ENCODE measurements around the gene NXPH4. TPM values are rescaled to one million over a fixed set of nuclear protein-coding genes. Genes with fewer than 3 reads are reported as not detected.

The NXPH4 gene
- polyA plus RNA-seq, 1 donor from 2014 or later, result 0.53 TPM

DNA sequence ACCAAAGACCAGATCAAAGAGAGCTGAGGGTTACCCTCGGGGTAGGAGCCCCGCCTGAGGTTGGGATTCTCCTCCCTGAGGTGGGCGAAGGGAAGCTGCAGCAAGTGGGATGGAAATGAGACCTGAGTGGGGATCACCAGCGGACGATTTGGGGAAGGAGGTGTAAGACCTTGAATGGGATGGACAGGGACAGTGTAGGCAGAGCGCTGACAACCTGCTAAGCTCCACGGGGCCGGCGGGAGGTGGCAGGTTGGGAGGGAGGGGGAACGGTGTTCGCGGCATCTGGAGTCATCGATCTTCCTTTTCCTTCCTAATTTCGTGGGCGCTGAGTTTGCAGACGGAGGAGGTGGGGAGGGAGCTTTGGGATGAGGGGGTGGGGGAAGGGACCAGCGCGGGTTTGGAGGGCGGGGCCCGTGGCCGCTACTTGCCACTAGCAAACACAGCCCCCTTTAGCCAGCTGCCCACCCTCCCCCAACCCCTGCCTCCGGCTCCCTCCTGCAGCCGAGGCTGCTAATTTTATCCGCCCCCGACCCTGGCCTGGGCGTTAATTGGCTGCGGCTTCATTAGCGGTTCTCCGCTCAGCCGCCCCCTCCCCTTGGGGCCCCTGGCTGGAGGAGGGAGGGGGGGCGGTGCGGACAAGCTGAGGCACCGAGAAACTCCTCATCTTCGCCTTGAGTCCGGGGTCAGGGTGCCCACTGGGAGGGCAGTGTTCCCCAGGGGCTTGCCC lies 10.2 kb downstream of the NXPH4 start:
- no peaks in the 10 kb centered on the region for H3K9me2 ChIP-seq (ENCODE audit: insufficient read depth, low read length)
- no peaks in the 10 kb centered on the region for H4K20me1 ChIP-seq (ENCODE audit: insufficient read depth)
- no peak overlapping the region for H3K9ac ChIP-seq (ENCODE audit: low read length)
- H3K4me3 ChIP-seq (ENCODE audit: low read length), result no peak overlapping the region
- H2AFZ ChIP-seq (ENCODE audit: low read depth, low read length), result no peak overlapping the region
- no peaks in the 10 kb centered on the region for H3F3A ChIP-seq (ENCODE audit: insufficient read depth, low read length, poor library complexity, severe bottlenecking)
- peaks cover 62% of the 10 kb centered on the region for H3K27me3 ChIP-seq (ENCODE audit: insufficient read depth, low read depth, low read length)
- no peak overlapping the region for H3K27ac ChIP-seq (ENCODE audit: low read length)
- TF ChIP-seq MXI1 (conservative IDR thresholded peaks at IDR 0.05; ENCODE audit: poor library complexity, severe bottlenecking) (no peak), EZH2 (IDR thresholded peaks at IDR 0.05; ENCODE audit: borderline replicate concordance, insufficient read depth, low read length, poor library complexity, severe bottlenecking) (no peak), SMC3 (conservative IDR thresholded peaks at IDR 0.05; ENCODE audit: poor library complexity) (no peak), TAF1 (IDR thresholded peaks at IDR 0.05; ENCODE audit: low read depth) (no peak), RAD21 (conservative IDR thresholded peaks at IDR 0.05) (no peak), EP300 (conservative IDR thresholded peaks at IDR 0.05; ENCODE audit: poor library complexity, severe bottlenecking) (no peak)
- TF ChIP-seq, protein P1, sequence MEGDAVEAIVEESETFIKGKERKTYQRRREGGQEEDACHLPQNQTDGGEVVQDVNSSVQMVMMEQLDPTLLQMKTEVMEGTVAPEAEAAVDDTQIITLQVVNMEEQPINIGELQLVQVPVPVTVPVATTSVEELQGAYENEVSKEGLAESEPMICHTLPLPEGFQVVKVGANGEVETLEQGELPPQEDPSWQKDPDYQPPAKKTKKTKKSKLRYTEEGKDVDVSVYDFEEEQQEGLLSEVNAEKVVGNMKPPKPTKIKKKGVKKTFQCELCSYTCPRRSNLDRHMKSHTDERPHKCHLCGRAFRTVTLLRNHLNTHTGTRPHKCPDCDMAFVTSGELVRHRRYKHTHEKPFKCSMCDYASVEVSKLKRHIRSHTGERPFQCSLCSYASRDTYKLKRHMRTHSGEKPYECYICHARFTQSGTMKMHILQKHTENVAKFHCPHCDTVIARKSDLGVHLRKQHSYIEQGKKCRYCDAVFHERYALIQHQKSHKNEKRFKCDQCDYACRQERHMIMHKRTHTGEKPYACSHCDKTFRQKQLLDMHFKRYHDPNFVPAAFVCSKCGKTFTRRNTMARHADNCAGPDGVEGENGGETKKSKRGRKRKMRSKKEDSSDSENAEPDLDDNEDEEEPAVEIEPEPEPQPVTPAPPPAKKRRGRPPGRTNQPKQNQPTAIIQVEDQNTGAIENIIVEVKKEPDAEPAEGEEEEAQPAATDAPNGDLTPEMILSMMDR (IDR thresholded peaks at IDR 0.05; ENCODE audit: poor library complexity, severe bottlenecking), result no peak
- no peaks in the 10 kb centered on the region for H3K79me2 ChIP-seq (replicated peaks; ENCODE audit: insufficient read depth, low read length)
- H3K9me3 ChIP-seq (ENCODE audit: low read length), result no peaks in the 10 kb centered on the region
- H3K36me3 ChIP-seq (ENCODE audit: insufficient read depth, low read length), result no peaks in the 10 kb centered on the region
- no peak overlapping the region for H3K4me2 ChIP-seq (ENCODE audit: low read length)

DNA sequence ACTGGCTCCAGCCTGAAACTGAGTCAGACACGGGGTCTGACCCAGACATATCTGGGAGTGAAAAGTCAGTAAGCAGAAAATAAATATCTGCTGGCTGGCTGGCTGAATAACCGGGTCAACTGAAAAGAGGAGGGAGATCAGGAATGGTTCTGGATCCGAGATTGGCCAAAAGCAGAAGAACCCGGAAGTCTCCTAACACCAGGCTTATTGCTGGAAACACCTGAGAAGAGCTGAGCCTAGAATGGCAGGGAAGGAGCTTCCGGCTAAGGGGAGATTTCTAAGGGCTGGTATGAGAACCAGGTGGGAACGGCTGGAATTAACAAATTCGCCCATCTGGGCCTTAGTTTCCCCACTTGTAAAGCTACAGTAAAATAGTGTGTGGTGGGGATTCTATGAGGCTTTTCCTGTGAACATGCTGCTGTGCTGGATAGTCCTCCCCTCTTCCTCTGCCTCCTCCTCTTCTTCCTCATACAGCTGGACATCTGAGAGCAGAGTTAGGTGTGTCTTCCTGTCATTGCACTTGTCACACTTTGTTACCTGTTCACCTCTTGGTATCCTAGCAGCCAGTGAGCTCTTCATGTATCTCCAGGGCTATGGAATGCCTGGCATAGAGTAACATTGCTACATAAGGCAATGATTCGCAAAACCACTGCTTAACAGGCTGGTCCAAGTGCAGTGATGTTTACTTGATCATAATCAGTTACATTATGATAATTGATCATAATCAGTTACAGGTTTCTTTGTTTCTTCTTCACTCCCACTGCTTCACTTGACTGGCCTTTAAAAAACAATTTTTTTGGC lies 10.9 kb downstream of the NXPH4 start:
- no peaks in the 10 kb centered on the region for H3K9me2 ChIP-seq (ENCODE audit: insufficient read depth, low read length)
- no peak overlapping the region for H3K4me2 ChIP-seq (ENCODE audit: low read length)
- peaks cover 54% of the 10 kb centered on the region for H3K27me3 ChIP-seq (ENCODE audit: insufficient read depth, low read depth, low read length)
- H3K36me3 ChIP-seq (ENCODE audit: insufficient read depth, low read length), result no peaks in the 10 kb centered on the region
- no peak overlapping the region for H3K4me3 ChIP-seq (ENCODE audit: low read length)
- TF ChIP-seq, protein P1 (IDR thresholded peaks at IDR 0.05; ENCODE audit: poor library complexity, severe bottlenecking), result no peak
- no peak overlapping the region for H3K27ac ChIP-seq (ENCODE audit: low read length)
- H3F3A ChIP-seq (ENCODE audit: insufficient read depth, low read length, poor library complexity, severe bottlenecking), result no peaks in the 10 kb centered on the region
- H3K9me3 ChIP-seq (ENCODE audit: low read length), result no peaks in the 10 kb centered on the region
- H2AFZ ChIP-seq (ENCODE audit: low read depth, low read length), result no peak overlapping the region
- no peaks in the 10 kb centered on the region for H4K20me1 ChIP-seq (ENCODE audit: insufficient read depth)
- no peak overlapping the region for H3K9ac ChIP-seq (ENCODE audit: low read length)
- H3K79me2 ChIP-seq (replicated peaks; ENCODE audit: insufficient read depth, low read length), result no peaks in the 10 kb centered on the region

Data from neural cell (in vitro differentiated cells).